Measurements from ENCODE around the gene SPACA4. TPM values are rescaled to one million over a fixed set of nuclear protein-coding genes. Genes with fewer than 3 reads are reported as not detected.
A peak's percentile ranks its signal among the peaks of the same experiment; 100 is the strongest.

SPACA4 gene
- total and polyA plus RNA-seq, 3 donors from 2014 or later = 72.6 to 147 (median 145) TPM

DNA sequence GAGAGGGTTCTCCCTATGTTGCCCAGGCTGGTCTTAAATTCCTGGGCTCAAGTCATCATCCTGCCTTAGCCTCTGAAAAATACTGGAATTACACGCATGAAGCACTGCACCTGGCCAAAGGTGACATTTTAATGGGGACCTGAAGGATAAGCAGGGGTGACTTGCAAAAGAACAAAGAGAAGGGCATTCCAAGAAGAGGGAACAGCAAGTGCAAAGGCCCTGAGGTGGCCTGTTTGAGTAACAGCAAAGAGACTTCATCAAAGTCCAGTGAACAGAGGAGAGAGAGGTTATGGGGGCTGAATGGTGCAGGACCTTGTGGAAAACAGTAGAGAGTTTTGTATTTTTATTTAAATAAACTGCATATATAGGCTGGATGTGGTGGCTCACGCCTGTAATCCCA is 35.3 kb downstream of the SPACA4 start:
- Histone ChIP-seq H3K9me3 (no peaks in the 10 kb centered on the region), H3K27me3 (no peaks in the 10 kb centered on the region), H3K4me3 (no peak overlapping the region), H3K4me1 (peaks cover 24% of the 10 kb centered on the region), H3K36me3 (ENCODE audit: low read depth, missing control alignments) (no peaks in the 10 kb centered on the region), H3K27ac (no peak overlapping the region)
- DNase-seq = no peak
- 97 to 100% methylated on average over 2 of the region's 2 CpGs for WGBS, 2 donors
- TF ChIP-seq, protein P1, sequence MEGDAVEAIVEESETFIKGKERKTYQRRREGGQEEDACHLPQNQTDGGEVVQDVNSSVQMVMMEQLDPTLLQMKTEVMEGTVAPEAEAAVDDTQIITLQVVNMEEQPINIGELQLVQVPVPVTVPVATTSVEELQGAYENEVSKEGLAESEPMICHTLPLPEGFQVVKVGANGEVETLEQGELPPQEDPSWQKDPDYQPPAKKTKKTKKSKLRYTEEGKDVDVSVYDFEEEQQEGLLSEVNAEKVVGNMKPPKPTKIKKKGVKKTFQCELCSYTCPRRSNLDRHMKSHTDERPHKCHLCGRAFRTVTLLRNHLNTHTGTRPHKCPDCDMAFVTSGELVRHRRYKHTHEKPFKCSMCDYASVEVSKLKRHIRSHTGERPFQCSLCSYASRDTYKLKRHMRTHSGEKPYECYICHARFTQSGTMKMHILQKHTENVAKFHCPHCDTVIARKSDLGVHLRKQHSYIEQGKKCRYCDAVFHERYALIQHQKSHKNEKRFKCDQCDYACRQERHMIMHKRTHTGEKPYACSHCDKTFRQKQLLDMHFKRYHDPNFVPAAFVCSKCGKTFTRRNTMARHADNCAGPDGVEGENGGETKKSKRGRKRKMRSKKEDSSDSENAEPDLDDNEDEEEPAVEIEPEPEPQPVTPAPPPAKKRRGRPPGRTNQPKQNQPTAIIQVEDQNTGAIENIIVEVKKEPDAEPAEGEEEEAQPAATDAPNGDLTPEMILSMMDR (IDR thresholded peaks at IDR 0.05) = no peak
- no peak for TF ChIP-seq POLR2A (IDR thresholded peaks at IDR 0.05)
- intact Hi-C loops (cut with DNase I; ENCODE audit: low total_unique reads) = loop anchor here (10.0 kb wide), 1 partner anchor 203 kb away; no protein-coding TSS in a partner anchor

DNA sequence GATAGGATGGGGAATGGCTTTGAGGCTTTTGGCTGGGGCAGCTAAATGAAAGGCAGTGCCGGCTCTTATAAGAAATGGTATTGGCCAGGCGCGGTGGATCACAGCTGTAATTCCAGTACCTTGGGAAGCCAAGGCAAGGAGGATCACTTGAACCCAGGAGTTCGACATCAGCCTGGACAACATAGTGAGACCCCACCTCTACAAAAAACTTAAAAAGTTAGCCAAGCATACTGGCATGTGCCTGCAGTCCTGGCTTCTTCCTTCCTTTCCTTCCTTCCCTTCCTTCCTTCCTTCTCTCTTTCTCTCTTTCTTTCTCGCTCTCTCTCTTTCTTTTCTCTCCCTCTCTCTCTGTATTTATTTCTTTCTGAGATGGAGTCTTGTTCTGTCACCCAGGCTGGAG is 36.3 kb downstream of the SPACA4 start:
- Histone ChIP-seq H3K27me3 (no peaks in the 10 kb centered on the region), H3K4me1 (peaks cover 24% of the 10 kb centered on the region), H3K9me3 (no peaks in the 10 kb centered on the region), H3K27ac (no peak overlapping the region), H3K4me3 (no peak overlapping the region), H3K36me3 (ENCODE audit: low read depth, missing control alignments) (no peaks in the 10 kb centered on the region)
- 88 to 89% methylated on average over 5 of the region's 5 CpGs for WGBS, 2 donors
- intact Hi-C loops (cut with DNase I; ENCODE audit: low total_unique reads) = loop anchor here (10.0 kb wide), 1 partner anchor 202 kb away; no protein-coding TSS in a partner anchor
- DNase-seq = no peak
- TF ChIP-seq, protein P1 (IDR thresholded peaks at IDR 0.05) = no peak
- TF ChIP-seq POLR2A (IDR thresholded peaks at IDR 0.05) = no peak

DNA sequence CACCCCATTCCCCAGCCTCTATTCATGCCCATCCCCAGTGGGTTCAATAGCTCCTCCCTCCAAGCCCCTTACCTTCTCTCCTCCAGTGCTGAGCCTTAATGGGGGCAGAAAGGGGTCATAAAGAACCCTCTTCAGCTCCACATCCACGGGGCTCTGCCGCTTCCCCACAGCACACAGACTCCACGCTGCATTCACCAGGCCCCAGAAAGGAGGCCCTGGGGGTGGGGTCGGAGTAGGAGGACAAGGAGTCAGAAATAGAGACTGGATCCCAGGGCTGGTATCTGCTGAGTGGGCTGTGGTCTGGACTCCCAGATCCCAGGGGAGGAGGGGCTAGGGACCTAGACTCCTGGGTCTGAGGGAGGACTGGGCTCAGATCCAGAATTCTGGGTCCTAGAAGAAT is 37.8 kb downstream of the SPACA4 start:
- 48 to 56% methylated on average over 4 of the region's 4 CpGs for WGBS, 2 donors
- peak overlapping the region in 1 of 2 donors; percentile 92 for H3K27ac ChIP-seq
- intact Hi-C loops (cut with DNase I; ENCODE audit: low total_unique reads) = loop anchor here (10.0 kb wide), 1 partner anchor 200 kb away; no protein-coding TSS in a partner anchor

DNA sequence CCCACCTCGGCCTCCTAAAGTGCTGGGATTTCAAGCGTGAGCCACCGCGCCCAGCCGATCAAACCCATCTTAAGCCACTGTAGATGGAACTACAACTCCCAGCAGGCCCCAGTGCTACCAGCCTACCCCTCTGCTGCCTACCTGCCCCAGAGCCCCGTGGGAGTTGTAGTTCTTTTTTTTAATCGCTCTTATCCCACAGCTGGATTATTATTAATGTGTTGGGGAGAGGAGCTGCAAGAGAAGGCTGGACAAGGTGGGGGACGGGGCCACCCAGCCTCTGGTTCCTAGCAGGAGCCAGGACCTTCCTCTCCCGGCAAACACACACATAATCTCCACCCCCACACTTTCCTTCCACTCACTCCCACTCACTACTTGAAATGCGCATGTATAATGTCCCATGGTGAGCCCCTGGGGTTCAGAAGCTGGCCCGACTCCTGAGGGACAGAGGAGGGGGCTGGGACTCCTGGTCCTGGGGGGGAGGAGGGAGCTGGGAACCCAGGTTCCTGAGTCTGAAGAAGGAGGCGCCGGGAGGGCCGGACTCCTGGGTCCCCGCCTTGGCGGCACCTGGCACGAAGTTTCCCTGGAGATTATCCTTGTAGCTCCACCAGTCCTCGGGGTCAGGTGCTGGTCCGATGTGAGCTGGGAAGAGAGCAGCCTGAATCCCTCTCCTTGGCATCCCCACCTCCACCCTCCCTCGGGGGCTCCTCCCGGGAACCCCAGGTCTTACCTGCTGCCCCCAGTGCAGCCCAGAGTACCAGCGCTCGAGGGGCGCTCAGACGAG is 38.5 kb downstream of the SPACA4 start:
- H3K4me1 ChIP-seq = peaks cover 17% of the 10 kb centered on the region
- peak overlapping the region; percentile 49 to 66 for H3K4me3 ChIP-seq
- whole genome bisulfite sequencing, 2 donors = 1 to 2% methylated on average over 16 to 25 of the region's 25 CpGs
- peak; percentile 92 for DNase-seq
- H3K27me3 ChIP-seq = no peaks in the 10 kb centered on the region
- no peaks in the 10 kb centered on the region for H3K9me3 ChIP-seq
- no peaks in the 10 kb centered on the region for H3K36me3 ChIP-seq (ENCODE audit: low read depth, missing control alignments)
- peak overlapping the region; percentile 92 to 96 for H3K27ac ChIP-seq
- intact Hi-C loops (cut with DNase I; ENCODE audit: low total_unique reads) = loop anchor here (10.0 kb wide), 1 partner anchor 200 kb away; no protein-coding TSS in a partner anchor
- TF ChIP-seq, protein P1 (IDR thresholded peaks at IDR 0.05) = peak in 1 of 3 experiments; percentile 7
- TF ChIP-seq POLR2A (IDR thresholded peaks at IDR 0.05) = no peak

More for the DNA sequence above, 37.8 kb downstream of the SPACA4 start:
- Histone ChIP-seq H3K27me3 (no peaks in the 10 kb centered on the region), H3K4me3 (peak overlapping the region in 1 of 2 donors; percentile 66), H3K9me3 (no peaks in the 10 kb centered on the region), H3K4me1 (peaks cover 17% of the 10 kb centered on the region), H3K36me3 (ENCODE audit: low read depth, missing control alignments) (no peaks in the 10 kb centered on the region)
- no peak for DNase-seq
- TF ChIP-seq, protein P1 (IDR thresholded peaks at IDR 0.05) = no peak
- no peak for TF ChIP-seq POLR2A (IDR thresholded peaks at IDR 0.05)
